Motor neuron (in vitro differentiated cells): ENCODE results near the gene MPDU1. TPM values are rescaled to one million over a fixed set of nuclear protein-coding genes. Genes with fewer than 3 reads are reported as not detected.

ENCODE experiments used
- ATAC-seq, 8 experiments: fragments of 200-7000 bp; cut with Tn5 transposase; replicated peaks in 6 of 8; 2 replicates each; pipeline ENCODE4 v1.8.0; 2021; ENCODE audit warnings: mild to moderate bottlenecking in 8 of 8, moderate library complexity in 8 of 8
- H3K27ac ChIP-seq, 2 donors: fragments of 250-450 bp; sonication (Bioruptor Pico); 2 replicates each; pipeline ENCODE4 v1.9.0; 2021; ENCODE audit warnings: antibody characterized with exemption in 2 of 2, mild to moderate bottlenecking in 2 of 2, moderate library complexity in 1 of 2
- H3K4me1 ChIP-seq, 2 donors: fragments of 250-450 bp; sonication (Bioruptor Pico); replicated peaks in 1 of 2; 2 replicates each; pipeline ENCODE4 v1.6.1; 2021; ENCODE audit warnings: antibody characterized with exemption in 2 of 2, mild to moderate bottlenecking in 2 of 2, moderate library complexity in 1 of 2
- H3K4me3 ChIP-seq, 5 donors: fragments of 250-450 bp; sonication (Bioruptor Pico); 2 replicates each; pipeline ENCODE4 v1.9.0; 2021; ENCODE audit warnings: antibody characterized with exemption in 5 of 5, mild to moderate bottlenecking in 5 of 5, moderate library complexity in 4 of 5
- whole genome bisulfite sequencing, 10 experiments: fragments of 450-650 bp; shearing (Covaris generic); methylation state at CpG; one replicate each; pipeline ENCODE4 v1.0.0; 2022; 5-methylcytosine and 5-hydroxymethylcytosine counted together
- in situ Hi-C, 9 experiments: fragments of 400-800 bp; cut with MboI; loops; one replicate each; pipeline ENCODE4 v1.15.0; 2021; ENCODE audit warnings: low sequenced_read_pairs in 9 of 9, low pct_unique_long_range_greater_than_20kb in 2 of 9; ENCODE audit not compliant: unreplicated experiment in 9 of 9
- total RNA-seq, 8 experiments: library from RNA; unstranded; fragments of 300-600 nt; gene quantifications; 2 replicates each; pipeline versions ENCODE4 v1.2.3 to v1.2.4, GENCODE V29; 2022

Gene MPDU1
- total RNA-seq, 8 experiments from 2014 or later: 36.6 to 109 (median 71.4) TPM

- WGBS, 10 experiments: 0% methylated on average over 1 to 5 of the region's 28 CpGs; no CpG with 5 or more reads in 6 of the 10 experiments
- peak in 3 of 8 experiments; percentile 2 to 12 (median 7) for ATAC-seq
- Histone ChIP-seq H3K27ac (peak overlapping the region; percentile 81 to 89), H3K4me3 (peak overlapping the region; percentile 49 to 100 (median 95)), H3K4me1 (peaks cover 21 to 31% of the 10 kb centered on the region in 2 donors)
- in situ Hi-C loops: loop anchor here in 1 of 9 experiments (25.0 kb wide), 1 partner anchor 525 kb away; the partner anchor contains the start of genes SLC16A11 and SLC16A13
Observed at GRCh38 chr17:7562208-7562605, 21.4 kb upstream of the MPDU1 start.

- in situ Hi-C loops: loop anchor here in 1 of 9 experiments (25.0 kb wide), 1 partner anchor 526 kb away; the partner anchor contains the start of genes SLC16A11 and SLC16A13
- 40 to 81% (median 75%) methylated on average over 1 to 7 of the region's 30 CpGs; no CpG with 5 or more reads in 5 of the 10 experiments for WGBS, 10 experiments
- H3K4me3 ChIP-seq: peak overlapping the region in 4 of 5 donors; percentile 49 to 100 (median 96)
Observed at GRCh38 chr17:7563115-7563869, 20.4 kb upstream of the MPDU1 start.

GRCh38 chr17:7569571-7569970 lies 14.1 kb upstream of the MPDU1 start:
- H3K27ac ChIP-seq: no peak overlapping the region
- WGBS, 10 experiments: 60 to 100% (median 93%) methylated on average over 1 to 5 of the region's 5 CpGs; no CpG with 5 or more reads in 1 of the 10 experiments
- peaks cover 7% of the 10 kb centered on the region in 2 donors for H3K4me1 ChIP-seq
- ATAC-seq: no peak
- H3K4me3 ChIP-seq: no peak overlapping the region
- in situ Hi-C loops: loop anchor here in 1 of 9 experiments (25.0 kb wide), 1 partner anchor 532 kb away; the partner anchor contains the start of genes SLC16A11 and SLC16A13

More at GRCh38 chr17:7563115-7563869, 20.4 kb upstream of the MPDU1 start:
- Histone ChIP-seq H3K27ac (no peak overlapping the region), H3K4me1 (peaks cover 21% of the 10 kb centered on the region in 2 donors)
- ATAC-seq: no peak

- Histone ChIP-seq H3K27ac (no peak overlapping the region), H3K4me3 (no peak overlapping the region), H3K4me1 (peaks cover 14 to 15% of the 10 kb centered on the region in 2 donors)
- WGBS, 10 experiments: 87 to 100% (median 93%) methylated on average over 2 to 6 of the region's 10 CpGs; no CpG with 5 or more reads in 6 of the 10 experiments
- in situ Hi-C loops: loop anchor here in 1 of 9 experiments (25.0 kb wide), 1 partner anchor 533 kb away; the partner anchor contains the start of genes SLC16A11 and SLC16A13
- ATAC-seq: no peak
Observed at GRCh38 chr17:7570351-7570750, 13.3 kb upstream of the MPDU1 start.

GRCh38 chr17:7572338-7572587 lies 11.4 kb upstream of the MPDU1 start:
- in situ Hi-C loops: loop anchor here in 1 of 9 experiments (25.0 kb wide), 1 partner anchor 535 kb away; the partner anchor contains the start of genes SLC16A11 and SLC16A13
- 0% methylated on average over 2 to 9 of the region's 11 CpGs; no CpG with 5 or more reads in 5 of the 10 experiments for WGBS, 10 experiments
- peak in 3 of 8 experiments; percentile 87 to 90 (median 88) for ATAC-seq

GRCh38 chr17:7572588-7573323 lies 10.9 kb upstream of the MPDU1 start:
- Histone ChIP-seq H3K4me3 (peak overlapping the region; percentile 74 to 95 (median 85)), H3K4me1 (peaks cover 16 to 17% of the 10 kb centered on the region in 2 donors), H3K27ac (peak overlapping the region; percentile 85 to 95)
- in situ Hi-C loops: loop anchor here in 1 of 9 experiments (25.0 kb wide), 1 partner anchor 535 kb away; the partner anchor contains the start of genes SLC16A11 and SLC16A13
- WGBS, 10 experiments: 0% methylated on average over 1 to 9 of the region's 73 CpGs; no CpG with 5 or more reads in 6 of the 10 experiments
- ATAC-seq: peak; percentile 2 to 91 (median 76)

More at GRCh38 chr17:7572338-7572587, 11.4 kb upstream of the MPDU1 start:
- Histone ChIP-seq H3K4me3 (peak overlapping the region; percentile 35 to 50 (median 46)), H3K27ac (peak overlapping the region; percentile 73 to 83), H3K4me1 (peaks cover 16 to 17% of the 10 kb centered on the region in 2 donors)

- peak overlapping the region; percentile 85 to 95 for H3K27ac ChIP-seq
- peak; percentile 9 to 60 (median 48) for ATAC-seq
- H3K4me1 ChIP-seq: peaks cover 16 to 17% of the 10 kb centered on the region in 2 donors
- in situ Hi-C loops: loop anchor here in 1 of 9 experiments (25.0 kb wide), 1 partner anchor 536 kb away; the partner anchor contains the start of genes SLC16A11 and SLC16A13
- H3K4me3 ChIP-seq: peak overlapping the region; percentile 74 to 95 (median 85)
- WGBS, 10 experiments: 0 to 2% methylated on average over 8 to 10 of the region's 71 CpGs; no CpG with 5 or more reads in 8 of the 10 experiments
Observed at GRCh38 chr17:7573324-7574080, 10.2 kb upstream of the MPDU1 start.

- 0 to 40% (median 21%) methylated on average over 1 to 11 of the region's 15 CpGs; no CpG with 5 or more reads in 2 of the 10 experiments for WGBS, 10 experiments
- in situ Hi-C loops: loop anchor here in 1 of 9 experiments (25.0 kb wide), 1 partner anchor 537 kb away; the partner anchor contains the start of genes SLC16A11 and SLC16A13
- H3K27ac ChIP-seq: peak overlapping the region; percentile 85 to 95
- H3K4me1 ChIP-seq: peaks cover 16 to 18% of the 10 kb centered on the region in 2 donors
- ATAC-seq: no peak
- H3K4me3 ChIP-seq: peak overlapping the region; percentile 74 to 95 (median 85)
Observed at GRCh38 chr17:7574176-7574953, 9.3 kb upstream of the MPDU1 start.

GRCh38 chr17:7575481-7575883 lies 8.2 kb upstream of the MPDU1 start:
- H3K27ac ChIP-seq: no peak overlapping the region
- no peak for ATAC-seq
- peaks cover 16 to 21% of the 10 kb centered on the region in 2 donors for H3K4me1 ChIP-seq
- WGBS, 10 experiments: 75 to 100% (median 86%) methylated on average over 1 of the region's 1 CpG; no CpG with 5 or more reads in 7 of the 10 experiments
- in situ Hi-C loops: no loop called here
- no peak overlapping the region for H3K4me3 ChIP-seq

GRCh38 chr17:7575959-7576358 lies 7.7 kb upstream of the MPDU1 start:
- Histone ChIP-seq H3K27ac (no peak overlapping the region), H3K4me3 (no peak overlapping the region), H3K4me1 (peaks cover 16 to 21% of the 10 kb centered on the region in 2 donors)
- WGBS, 10 experiments: 66 to 100% (median 95%) methylated on average over 1 to 7 of the region's 7 CpGs; no CpG with 5 or more reads in 1 of the 10 experiments
- in situ Hi-C loops: no loop called here
- ATAC-seq: no peak

- 62 to 100% (median 91%) methylated on average over 2 to 6 of the region's 14 CpGs; no CpG with 5 or more reads in 2 of the 10 experiments for WGBS, 10 experiments
Observed at GRCh38 chr17:7576432-7576937, 7.2 kb upstream of the MPDU1 start.

More at GRCh38 chr17:7576432-7576937, 7.2 kb upstream of the MPDU1 start:
- Histone ChIP-seq H3K4me3 (no peak overlapping the region), H3K27ac (no peak overlapping the region), H3K4me1 (peaks cover 18 to 20% of the 10 kb centered on the region in 2 donors)
- in situ Hi-C loops: no loop called here
- ATAC-seq: no peak
